Left lung (tissue), 10 donors: ENCODE data around the gene CASKIN1. TPM values are rescaled to one million over a fixed set of nuclear protein-coding genes. Genes with fewer than 3 reads are reported as not detected.

Experiments used
- ATAC-seq: fragments of 200-7000 bp; cut with Tn5 transposase; one replicate; pipeline ENCODE4 v1.9.1; 2020; ENCODE audit warnings: moderate library complexity
- DNase-seq, 4 donors: peaks; one replicate each; pipeline ENCODE4 v3.0.0-alpha.2; 2013 to 2020
- H3K27ac ChIP-seq, 2 donors: fragments of 200-600 bp; sonication (generic) in 1 of 2; one replicate each; pipeline versions ENCODE4 v1.5.0 to v1.8.0; 2020 to 2021
- H3K27me3 ChIP-seq, 2 donors: fragments of 200-600 bp; sonication (generic) in 1 of 2; one replicate each; pipeline versions ENCODE4 v1.5.0 to v1.8.0; 2020 to 2021
- H3K36me3 ChIP-seq, 2 donors: fragments of 200-600 bp; sonication (generic) in 1 of 2; one replicate each; pipeline versions ENCODE4 v1.5.0 to v1.8.0; 2020 to 2021
- H3K4me1 ChIP-seq, 2 donors: fragments of 200-600 bp; one replicate each; pipeline ENCODE4 v1.8.0; 2021
- H3K4me3 ChIP-seq, 2 donors: fragments of 200-600 bp; sonication (generic) in 1 of 2; one replicate each; pipeline versions ENCODE4 v1.5.0 to v1.8.0; 2020 to 2021; ENCODE audit warnings: mild to moderate bottlenecking in 1 of 2
- H3K9me3 ChIP-seq, 2 donors: fragments of 200-600 bp; sonication (generic) in 1 of 2; one replicate each; pipeline versions ENCODE4 v1.5.0 to v1.8.0; 2020 to 2021
- intact Hi-C, 2 donors: fragments of 100-400 bp; cut with DNase I; formaldehyde crosslinking; loops; one replicate each; pipeline versions ENCODE4 v1.11.2 to v1.14.2; 2022
- polyA plus RNA-seq, 6 donors: library from polyadenylated mRNA; unstranded; fragments of 120-200 nt; gene quantifications; one replicate each; pipeline ENCODE4 v1.2.1, GENCODE V29; 2013; ENCODE audit not compliant: insufficient read length in 6 of 6
- total RNA-seq, 2 donors: library from RNA; stranded (reverse); fragmentation: NEBNext Ultra II Directional; extraction: Animal tissue kit (Norgen Biotek cat#: 25700); gene quantifications; one replicate each; pipeline ENCODE4 v1.2.1, GENCODE V29; 2021
- TF ChIP-seq, protein P1 (sequence below), 2 donors: fragments of 200-600 bp; sonication (generic) in 1 of 2; IDR thresholded peaks; one replicate each; pipeline versions ENCODE4 v1.5.0 to v1.8.0; 2021; ENCODE audit warnings: antibody characterized with exemption in 2 of 2
- donor health status: DM: no; HTN: yes; CAD: no.
- donor health status: DM: no; HTN: no; CAD: no.

CASKIN1 gene
- total and polyA plus RNA-seq, 8 donors = 0.05 to 0.56 (median 0.32) TPM

DNA sequence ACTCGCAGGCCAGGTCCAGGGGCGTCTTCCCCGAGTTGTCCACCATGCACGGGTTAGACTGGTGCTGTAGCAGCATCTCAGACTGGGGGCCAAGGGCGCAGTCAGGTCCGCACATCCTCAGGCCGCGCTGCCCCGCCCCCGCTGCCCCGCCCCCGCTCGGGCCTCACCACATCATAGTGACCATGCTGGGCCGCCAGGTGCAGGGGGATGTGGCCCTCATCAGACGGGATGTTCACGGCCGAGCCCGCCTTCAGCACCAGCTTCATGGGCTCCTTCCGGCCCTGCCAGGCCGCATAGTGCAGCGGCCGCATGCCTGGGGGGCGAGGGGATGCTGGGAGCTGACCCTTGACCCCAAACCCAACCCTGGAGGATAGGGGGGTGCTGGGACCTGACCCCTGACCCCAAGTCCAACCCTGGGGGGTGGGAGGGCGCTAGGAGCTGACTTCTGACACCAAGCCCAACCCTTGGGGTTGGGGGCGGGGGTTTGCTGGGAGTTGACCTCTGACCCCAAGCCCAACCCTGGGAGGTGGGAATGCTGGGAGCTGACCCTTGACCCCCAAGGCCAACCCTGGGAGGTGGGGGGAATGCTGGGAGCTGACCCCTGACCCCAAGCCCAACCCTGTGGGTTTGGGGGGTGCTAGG, 7.0 kb downstream of the CASKIN1 start:
- TF ChIP-seq, protein P1, sequence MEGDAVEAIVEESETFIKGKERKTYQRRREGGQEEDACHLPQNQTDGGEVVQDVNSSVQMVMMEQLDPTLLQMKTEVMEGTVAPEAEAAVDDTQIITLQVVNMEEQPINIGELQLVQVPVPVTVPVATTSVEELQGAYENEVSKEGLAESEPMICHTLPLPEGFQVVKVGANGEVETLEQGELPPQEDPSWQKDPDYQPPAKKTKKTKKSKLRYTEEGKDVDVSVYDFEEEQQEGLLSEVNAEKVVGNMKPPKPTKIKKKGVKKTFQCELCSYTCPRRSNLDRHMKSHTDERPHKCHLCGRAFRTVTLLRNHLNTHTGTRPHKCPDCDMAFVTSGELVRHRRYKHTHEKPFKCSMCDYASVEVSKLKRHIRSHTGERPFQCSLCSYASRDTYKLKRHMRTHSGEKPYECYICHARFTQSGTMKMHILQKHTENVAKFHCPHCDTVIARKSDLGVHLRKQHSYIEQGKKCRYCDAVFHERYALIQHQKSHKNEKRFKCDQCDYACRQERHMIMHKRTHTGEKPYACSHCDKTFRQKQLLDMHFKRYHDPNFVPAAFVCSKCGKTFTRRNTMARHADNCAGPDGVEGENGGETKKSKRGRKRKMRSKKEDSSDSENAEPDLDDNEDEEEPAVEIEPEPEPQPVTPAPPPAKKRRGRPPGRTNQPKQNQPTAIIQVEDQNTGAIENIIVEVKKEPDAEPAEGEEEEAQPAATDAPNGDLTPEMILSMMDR (IDR thresholded peaks at IDR 0.05) = no peak
- Histone ChIP-seq H3K4me1 (no peaks in the 10 kb centered on the region), H3K27me3 (peaks cover 1 to 12% of the 10 kb centered on the region in 2 donors), H3K4me3 (no peak overlapping the region), H3K27ac (no peak overlapping the region), H3K36me3 (no peaks in the 10 kb centered on the region), H3K9me3 (no peaks in the 10 kb centered on the region)
- ATAC-seq (no peak), DNase-seq (no peak)
- intact Hi-C loops = no loop called here

DNA sequence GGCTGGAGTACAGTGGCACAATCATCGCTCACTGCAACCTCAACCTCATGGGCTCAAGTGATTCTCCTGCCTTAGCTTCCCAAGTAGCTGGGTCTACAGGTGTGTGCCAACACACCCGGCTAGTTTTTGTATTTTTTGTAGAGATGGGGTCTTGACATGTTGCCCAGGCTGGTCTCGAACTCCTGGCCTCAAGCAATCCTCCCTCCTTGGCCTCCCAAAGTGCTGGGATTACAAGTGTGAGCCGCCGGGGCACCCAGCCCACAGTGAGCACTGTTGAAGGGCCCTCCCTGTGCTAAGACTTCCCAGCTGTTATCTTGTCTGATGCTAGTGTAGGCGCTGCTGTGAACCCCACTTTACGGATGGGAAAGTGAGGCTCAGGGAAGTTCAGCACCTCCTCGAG, 8.0 kb downstream of the CASKIN1 start:
- no peaks in the 10 kb centered on the region for H3K4me1 ChIP-seq
- H3K4me3 ChIP-seq = no peak overlapping the region
- TF ChIP-seq, protein P1 (IDR thresholded peaks at IDR 0.05) = no peak
- DNase-seq = no peak
- peaks cover 0 to 2% of the 10 kb centered on the region in 2 donors for H3K27me3 ChIP-seq
- no peak overlapping the region for H3K27ac ChIP-seq
- no peak for ATAC-seq
- intact Hi-C loops = no loop called here
- no peaks in the 10 kb centered on the region for H3K9me3 ChIP-seq
- no peaks in the 10 kb centered on the region for H3K36me3 ChIP-seq

DNA sequence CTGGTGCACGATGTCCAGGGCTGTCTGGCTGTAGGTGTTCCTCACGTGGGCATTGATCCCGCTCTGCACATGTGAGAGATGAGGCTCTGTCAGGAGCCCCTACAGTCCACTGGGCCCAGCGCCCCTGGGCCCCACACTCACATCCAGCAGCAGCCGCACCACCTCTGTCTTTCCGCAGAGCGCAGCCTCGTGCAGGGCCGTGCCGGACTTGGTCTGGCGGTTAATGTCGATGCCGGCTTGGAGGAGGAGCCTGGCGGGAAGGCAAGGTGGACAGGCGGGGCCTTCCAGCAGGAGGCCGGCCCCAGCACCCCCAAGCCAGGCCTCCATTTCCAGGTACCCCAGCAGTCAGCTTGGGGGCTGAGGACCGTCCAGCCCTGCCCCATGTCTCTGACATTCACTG, 9.2 kb downstream of the CASKIN1 start:
- Histone ChIP-seq H3K9me3 (no peaks in the 10 kb centered on the region), H3K4me1 (no peaks in the 10 kb centered on the region), H3K4me3 (no peak overlapping the region), H3K36me3 (no peaks in the 10 kb centered on the region), H3K27ac (no peak overlapping the region), H3K27me3 (no peaks in the 10 kb centered on the region)
- ATAC-seq (no peak), DNase-seq (no peak)
- intact Hi-C loops = no loop called here
- TF ChIP-seq, protein P1 (IDR thresholded peaks at IDR 0.05) = no peak

DNA sequence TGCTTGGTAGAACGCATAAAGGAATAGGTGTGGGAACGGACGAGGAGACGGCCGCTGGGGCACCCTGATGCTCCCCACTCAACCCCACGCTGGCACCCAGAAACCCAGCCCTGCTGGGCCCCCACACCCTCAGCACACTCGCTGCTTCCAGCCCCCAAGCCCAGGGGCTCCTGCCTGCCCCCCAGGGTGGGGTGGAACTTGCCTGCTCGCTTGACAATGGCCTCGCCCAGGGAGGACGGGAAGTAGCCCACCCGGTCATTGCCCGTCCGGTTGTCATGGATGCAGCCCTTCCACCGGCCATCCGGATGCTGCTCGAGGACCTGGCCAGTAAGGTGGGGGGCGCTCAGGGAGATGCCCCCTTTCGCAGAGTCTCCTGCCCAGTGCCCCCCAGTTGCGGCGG, 9.9 kb downstream of the CASKIN1 start:
- H3K4me1 ChIP-seq = no peaks in the 10 kb centered on the region
- intact Hi-C loops = no loop called here
- H3K36me3 ChIP-seq = no peaks in the 10 kb centered on the region
- H3K9me3 ChIP-seq = no peaks in the 10 kb centered on the region
- H3K27me3 ChIP-seq = no peaks in the 10 kb centered on the region
- DNase-seq = no peak
- H3K4me3 ChIP-seq = no peak overlapping the region
- no peak for ATAC-seq
- TF ChIP-seq, protein P1 (IDR thresholded peaks at IDR 0.05) = no peak
- H3K27ac ChIP-seq = no peak overlapping the region

DNA sequence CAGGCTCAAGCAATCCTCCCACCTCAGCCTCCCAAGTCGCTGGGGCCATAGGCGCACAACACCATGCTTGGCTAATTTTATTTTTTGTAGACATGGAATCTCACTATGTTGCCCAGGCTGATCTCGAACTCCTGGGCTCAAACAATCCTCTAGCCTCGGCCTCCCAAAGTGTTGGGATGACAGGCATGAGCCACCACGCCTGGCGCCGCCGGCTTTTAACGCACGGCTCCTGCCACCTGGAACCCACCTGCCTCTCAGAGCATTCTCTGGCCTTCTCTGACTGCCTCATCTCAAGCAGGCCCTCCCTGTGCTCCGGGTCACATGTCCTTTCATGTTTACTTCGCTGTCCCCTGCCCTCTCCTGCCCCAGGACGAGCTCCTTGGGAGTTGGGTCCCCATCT, 10.3 kb downstream of the CASKIN1 start:
- H3K36me3 ChIP-seq = no peaks in the 10 kb centered on the region
- H3K27me3 ChIP-seq = no peaks in the 10 kb centered on the region
- H3K9me3 ChIP-seq = no peaks in the 10 kb centered on the region
- no peak overlapping the region for H3K4me3 ChIP-seq
- TF ChIP-seq, protein P1 (IDR thresholded peaks at IDR 0.05) = no peak
- ATAC-seq (no peak), DNase-seq (no peak)
- intact Hi-C loops = no loop called here
- H3K27ac ChIP-seq = no peak overlapping the region
- no peaks in the 10 kb centered on the region for H3K4me1 ChIP-seq
